Transverse colon (tissue), 4 donors: Measurements from ENCODE around the gene HES7. TPM values are rescaled to one million over a fixed set of nuclear protein-coding genes. Genes with fewer than 3 reads are reported as not detected.

ENCODE experiments used
- DNase-seq: peaks from one replicate; pipeline ENCODE4 v3.0.0-alpha.2; 2019
- H3K27ac ChIP-seq, 4 donors: fragments of 200-600 bp; sonication (generic); 2 replicates each; pipeline ENCODE4 v1.5.1; 2016 to 2018; ENCODE audit warnings: inconsistent platforms in 4 of 4
- H3K27me3 ChIP-seq: fragments of 200-600 bp; sonication (generic); 2 replicates; pipeline ENCODE4 v1.5.1; 2017; ENCODE audit warnings: inconsistent platforms
- H3K36me3 ChIP-seq, 4 donors: fragments of 200-600 bp; sonication (generic); 2 replicates each; pipeline ENCODE4 v1.5.1; 2017 to 2019; ENCODE audit warnings: inconsistent platforms in 4 of 4
- H3K4me1 ChIP-seq, 4 donors: fragments of 200-600 bp; sonication (generic); 2 replicates each; pipeline ENCODE4 v1.5.1; 2017 to 2020; ENCODE audit warnings: inconsistent platforms in 4 of 4
- H3K4me3 ChIP-seq, 4 donors: fragments of 200-600 bp; sonication (generic); 1 replicate in 1 of 4; 2 replicates in 3 of 4; pipeline versions ENCODE4 v1.5.1 to v1.6.1; 2017 to 2019; ENCODE audit warnings: inconsistent platforms in 4 of 4
- H3K9me3 ChIP-seq, 2 donors: fragments of 200-600 bp; sonication (generic); 2 replicates each; pipeline ENCODE4 v1.5.1; 2017 to 2019; ENCODE audit warnings: inconsistent platforms in 2 of 2
- CTCF ChIP-seq, 5 experiments: fragments of 200-600 bp in 3 of 5; fragments of 450-650 bp in 2 of 5; sonication (generic) in 3 of 5; IDR thresholded peaks; 1 replicate in 2 of 5; 2 replicates in 3 of 5; pipeline ENCODE4 v1.5.1; 2016 to 2017; ENCODE audit warnings: antibody characterized with exemption in 5 of 5, inconsistent platforms in 3 of 5, mild to moderate bottlenecking in 2 of 5, moderate library complexity in 1 of 5
- EP300 ChIP-seq: sonication (generic); formaldehyde crosslinking; IDR thresholded peaks from one replicate; pipeline ENCODE4 v1.6.1; 2017; ENCODE audit warnings: antibody characterized with exemption, low read depth
- POLR2A ChIP-seq: fragments of 450-650 bp; IDR thresholded peaks from one replicate; pipeline ENCODE4 v1.6.1; 2016; ENCODE audit warnings: antibody characterized with exemption, mild to moderate bottlenecking, moderate library complexity
- POLR2AphosphoS5 ChIP-seq, 3 donors: sonication (generic); formaldehyde crosslinking; IDR thresholded peaks; one replicate each; pipeline ENCODE4 v1.6.1; 2016; ENCODE audit warnings: antibody characterized with exemption in 3 of 3
- WGBS, 2 donors: methylation state at CpG; one replicate each; pipeline ENCODE4 v1.1.5; 2018; ENCODE audit warnings: low coverage in 1 of 2; 5-methylcytosine and 5-hydroxymethylcytosine counted together
- in situ Hi-C, 4 donors: fragments of 200-750 bp; cut with MboI; loops; one replicate each; pipeline versions ENCODE4 v1.15.0 to v1.15.1; 2017; ENCODE audit warnings: low sequenced_read_pairs in 3 of 4, low pct_ligation_motif_present in 1 of 4, low pct_unique_long_range_greater_than_20kb in 1 of 4
- intact Hi-C: fragments of 100-400 bp; cut with DNase I; formaldehyde crosslinking; loops from one replicate; pipeline ENCODE4 v1.15.1; 2023; ENCODE audit warnings: low total_unique reads
- total RNA-seq, 4 donors: library from RNA; depleted of rRNA; stranded (reverse); fragments of >200 nt; gene quantifications; one replicate each; pipeline ENCODE4 v1.1.0, GENCODE V29; 2016

The HES7 gene
- total RNA-seq, 4 donors from 2014 or later: not detected

GRCh38 chr17:8125947-8126490 is 2.1 kb upstream of the HES7 start:
- H3K27me3 ChIP-seq: peaks cover 82% of the 10 kb centered on the region
- WGBS, 2 donors: 1% methylated on average over 15 to 35 of the region's 35 CpGs
- no peak for DNase-seq
- intact Hi-C loops: loop anchor here (10.0 kb wide), 1 partner anchor 59 kb away; no protein-coding TSS in a partner anchor
- in situ Hi-C loops: loop anchor here in 1 of 4 donors (25.0 kb wide), 1 partner anchor 889 kb away; the partner anchor contains the start of genes DVL2, GABARAP and PHF23
- H3K9me3 ChIP-seq: no peaks in the 10 kb centered on the region
- no peak for TF ChIP-seq EP300
- no peak for TF ChIP-seq POLR2A
- no peak for TF ChIP-seq POLR2AphosphoS5 (IDR thresholded peaks at IDR 0.05)
- TF ChIP-seq CTCF (IDR thresholded peaks at IDR 0.05): no peak
- peak overlapping the region; percentile 58 to 72 (median 64) for H3K27ac ChIP-seq
- peaks cover 45 to 63% (median 56%) of the 10 kb centered on the region in 4 donors for H3K4me1 ChIP-seq
- peak overlapping the region; percentile 43 to 74 (median 52) for H3K4me3 ChIP-seq
- H3K36me3 ChIP-seq: no peaks in the 10 kb centered on the region

GRCh38 chr17:8125154-8125946 is 1.4 kb upstream of the HES7 start:
- Histone ChIP-seq H3K4me1 (peaks cover 46 to 69% (median 63%) of the 10 kb centered on the region in 4 donors), H3K9me3 (no peaks in the 10 kb centered on the region), H3K27me3 (peaks cover 82% of the 10 kb centered on the region), H3K4me3 (peak overlapping the region; percentile 43 to 74 (median 52)), H3K27ac (peak overlapping the region; percentile 58 to 72 (median 64)), H3K36me3 (no peaks in the 10 kb centered on the region)
- WGBS, 2 donors: 1 to 4% methylated on average over 4 to 36 of the region's 40 CpGs
- intact Hi-C loops: loop anchor here (10.0 kb wide), 1 partner anchor 59 kb away; no protein-coding TSS in a partner anchor
- DNase-seq: peak; percentile 88
- no peak for TF ChIP-seq EP300
- in situ Hi-C loops: loop anchor here in 1 of 4 donors (25.0 kb wide), 1 partner anchor 888 kb away; the partner anchor contains the start of genes DVL2, GABARAP and PHF23

- H3K4me3 ChIP-seq: peak overlapping the region in 2 of 4 donors; percentile 44 to 74
- in situ Hi-C loops: loop anchor here in 1 of 4 donors (25.0 kb wide), 1 partner anchor 887 kb away; the partner anchor contains the start of genes DVL2, GABARAP and PHF23
Observed at GRCh38 chr17:8124350-8125153, 646 bp upstream of the HES7 start.

More at GRCh38 chr17:8124350-8125153, 646 bp upstream of the HES7 start:
- no peak for TF ChIP-seq EP300
- no peak for TF ChIP-seq POLR2AphosphoS5 (IDR thresholded peaks at IDR 0.05)
- TF ChIP-seq POLR2A: no peak
- TF ChIP-seq CTCF (IDR thresholded peaks at IDR 0.05): no peak
- WGBS, 2 donors: 2 to 4% methylated on average over 11 to 24 of the region's 24 CpGs
- Histone ChIP-seq H3K36me3 (no peaks in the 10 kb centered on the region), H3K27me3 (peaks cover 75% of the 10 kb centered on the region), H3K27ac (no peak overlapping the region), H3K9me3 (no peaks in the 10 kb centered on the region), H3K4me1 (peaks cover 46 to 75% (median 65%) of the 10 kb centered on the region in 4 donors)
- DNase-seq: no peak
- intact Hi-C loops: loop anchor here (10.0 kb wide), 1 partner anchor 60 kb away; no protein-coding TSS in a partner anchor
